ENCODE measurements around the gene QRICH1. TPM values are rescaled to one million over a fixed set of nuclear protein-coding genes. Genes with fewer than 3 reads are reported as not detected.

The QRICH1 gene
- total RNA-seq, 1 experiment from 2014 or later: 63.7 TPM

- no peak for DNase-seq (ENCODE audit: extremely low read depth, low read depth)
Observed at GRCh38 chr3:49004352-49005302, 89.2 kb downstream of the QRICH1 start.

DNA sequence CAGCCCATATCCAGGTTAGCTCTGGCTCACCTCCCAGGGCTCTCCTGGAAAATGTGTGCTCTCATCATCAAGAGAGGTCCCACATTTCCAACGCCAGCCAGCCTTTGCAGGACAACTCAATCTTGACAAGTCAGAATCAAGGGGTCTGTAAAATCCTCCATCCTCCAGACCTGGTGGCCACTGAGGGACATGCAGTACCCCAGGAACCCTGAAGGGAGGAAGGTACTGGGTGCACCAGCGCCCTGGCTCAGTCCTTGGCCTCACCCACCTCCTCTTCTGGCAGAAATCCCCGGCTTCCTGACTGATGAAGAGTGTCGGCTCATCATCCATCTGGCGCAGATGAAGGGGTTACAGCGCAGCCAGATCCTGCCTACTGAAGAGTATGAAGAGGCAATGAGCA, 92.7 kb downstream of the QRICH1 start:
- DNase-seq (ENCODE audit: extremely low read depth, low read depth): no peak

GRCh38 chr3:48999085-48999858, 94.6 kb downstream of the QRICH1 start:
- DNase-seq (ENCODE audit: extremely low read depth, low read depth): no peak

GRCh38 chr3:48997714-48998637, 95.9 kb downstream of the QRICH1 start:
- no peak for DNase-seq (ENCODE audit: extremely low read depth, low read depth)

DNA sequence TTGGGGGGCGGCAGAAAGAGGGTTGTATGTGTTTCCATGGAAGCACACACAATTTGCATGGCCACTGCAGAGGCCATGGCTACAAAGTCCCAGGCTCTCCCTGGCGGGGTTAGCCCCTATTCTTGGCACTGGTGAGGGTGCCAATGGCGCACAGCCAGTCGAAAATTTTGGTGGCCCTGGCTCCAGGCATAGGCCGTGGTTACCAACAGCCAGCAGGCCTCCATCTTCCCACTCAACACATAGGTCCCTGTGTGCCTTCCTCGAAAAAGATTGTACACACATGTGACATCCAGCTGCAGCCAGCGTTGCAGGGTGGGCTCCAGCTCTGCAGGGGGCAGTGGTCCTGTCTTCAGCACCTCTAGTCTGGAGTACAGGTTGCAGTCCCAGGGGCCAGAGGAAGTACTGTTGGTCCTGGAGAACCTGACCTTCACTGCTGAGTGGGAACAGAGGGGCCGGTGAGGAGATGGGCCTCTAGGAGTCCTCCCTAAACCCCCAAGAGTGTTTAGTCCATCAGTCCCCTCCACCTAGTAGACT, 96.7 kb downstream of the QRICH1 start:
- DNase-seq (ENCODE audit: extremely low read depth, low read depth): no peak

DNA sequence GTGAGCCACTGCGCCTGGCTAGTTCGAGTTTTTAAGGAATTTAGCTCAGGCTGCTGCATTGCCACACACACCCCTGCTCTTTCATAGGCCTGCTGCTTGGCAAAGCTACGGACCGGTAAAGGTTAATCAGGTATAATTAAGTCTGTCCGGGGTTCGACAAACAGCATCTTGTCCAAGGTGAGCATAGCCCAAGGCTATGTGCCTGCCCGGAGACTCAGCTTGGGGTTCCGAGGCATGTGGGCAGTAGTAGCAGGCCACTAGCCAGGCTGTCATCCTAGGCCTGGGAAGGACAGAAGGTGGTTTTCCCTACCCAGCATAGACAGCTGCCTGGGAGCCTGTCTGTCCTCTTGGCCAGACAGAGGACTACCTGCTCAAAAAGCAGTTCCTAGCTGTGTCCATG, 97.2 kb downstream of the QRICH1 start:
- no peak for DNase-seq (ENCODE audit: extremely low read depth, low read depth)

GRCh38 chr3:48993834-48994233, 100.0 kb downstream of the QRICH1 start:
- no peak for DNase-seq (ENCODE audit: extremely low read depth, low read depth)

DNA sequence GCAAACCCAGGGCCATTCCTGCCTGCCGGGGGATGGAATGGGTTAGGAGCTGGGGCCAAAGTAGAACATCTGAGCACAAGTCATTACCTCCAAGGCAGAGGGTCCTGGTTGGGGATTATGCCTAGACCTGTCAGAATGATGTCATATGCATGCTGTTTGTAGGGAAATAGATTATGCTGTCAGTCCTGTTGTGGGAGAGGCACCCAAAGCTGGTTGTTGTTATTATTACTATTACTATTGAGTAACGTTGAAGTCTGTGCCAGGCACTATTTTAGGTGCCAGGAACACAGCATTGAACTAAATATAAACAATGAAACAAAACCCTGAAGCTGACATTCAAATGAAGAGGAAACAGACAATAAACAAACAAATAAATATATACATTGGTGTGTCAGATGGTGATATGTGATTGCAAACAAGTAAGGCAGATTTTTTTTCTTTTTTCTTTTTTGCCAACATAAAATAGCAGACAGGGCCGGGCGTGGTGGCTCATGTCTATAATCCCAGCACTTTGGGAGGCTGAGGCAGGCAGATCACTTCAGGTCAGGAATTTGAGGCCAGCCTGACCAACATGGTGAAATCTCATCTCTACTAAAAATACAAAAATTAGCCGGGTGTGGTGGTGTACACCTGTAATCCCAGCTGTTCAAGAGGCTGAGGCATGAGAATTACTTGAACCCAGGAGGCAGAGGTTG, 101.9 kb downstream of the QRICH1 start:
- no peak for DNase-seq (ENCODE audit: extremely low read depth, low read depth)

- DNase-seq (ENCODE audit: extremely low read depth, low read depth): no peak
Observed at GRCh38 chr3:48990636-48991469, 103.0 kb downstream of the QRICH1 start.

GRCh38 chr3:48989796-48990635, 103.9 kb downstream of the QRICH1 start, which contains the start of gene P4HTM:
P4HTM (plus strand) TSS chr3:48990241; CDS start chr3:48990257, 16 bp downstream.
- DNase-seq (ENCODE audit: extremely low read depth, low read depth): peak; percentile 72

GRCh38 chr3:48989126-48989795, 104.6 kb downstream of the QRICH1 start:
- no peak for DNase-seq (ENCODE audit: extremely low read depth, low read depth)

DNA sequence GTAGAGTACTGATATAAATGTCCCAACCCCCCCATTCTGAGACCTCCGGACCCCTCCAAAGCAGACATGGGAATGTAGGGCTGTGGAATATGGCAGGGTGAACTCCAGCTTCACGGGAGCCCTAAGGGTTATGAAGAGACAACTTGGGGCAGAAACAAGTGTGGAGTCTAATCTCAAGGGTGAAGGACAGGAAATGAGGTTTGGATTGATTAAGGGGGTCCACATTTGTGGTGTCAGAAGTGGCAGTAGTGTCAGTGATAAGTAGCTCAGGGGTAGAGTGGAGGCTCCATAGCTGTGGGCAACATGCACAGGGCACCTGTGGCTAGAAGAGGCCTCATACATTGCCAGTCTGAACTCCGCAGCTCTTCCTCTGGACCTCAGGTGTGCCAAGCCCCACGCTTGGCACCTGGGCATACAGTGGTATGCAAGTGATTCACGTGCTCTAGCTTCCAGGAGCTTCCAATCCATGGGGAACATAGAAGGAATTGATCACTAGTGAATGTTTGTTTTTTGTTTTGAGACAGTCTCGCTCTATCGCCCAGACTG, 108.0 kb downstream of the QRICH1 start:
- DNase-seq (ENCODE audit: extremely low read depth, low read depth): no peak

- no peak for DNase-seq (ENCODE audit: extremely low read depth, low read depth)
Observed at GRCh38 chr3:48984663-48985062, 109.2 kb downstream of the QRICH1 start.

DNA sequence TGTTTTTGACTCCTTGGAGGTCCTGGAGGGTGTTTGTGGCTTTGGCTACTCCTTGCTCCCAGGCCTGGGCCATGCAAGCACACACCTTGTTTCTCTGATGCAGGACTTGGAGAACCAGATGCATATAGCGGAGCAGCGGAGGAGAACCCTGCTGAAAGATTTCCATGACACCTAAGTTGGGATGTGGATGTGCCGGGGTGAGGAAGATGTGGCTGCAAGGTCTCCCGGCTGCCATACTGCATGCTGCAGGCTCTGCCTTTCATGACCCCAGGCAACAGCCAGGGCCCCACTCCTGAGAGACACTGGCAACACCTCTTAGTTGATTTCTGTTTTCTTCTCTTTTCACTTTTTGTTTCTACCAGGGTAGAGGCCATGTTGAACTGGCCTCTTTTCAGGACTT, 110.8 kb downstream of the QRICH1 start:
- no peak for DNase-seq (ENCODE audit: extremely low read depth, low read depth)

GRCh38 chr3:48982686-48983085, 111.2 kb downstream of the QRICH1 start:
- DNase-seq (ENCODE audit: extremely low read depth, low read depth): no peak

DNA sequence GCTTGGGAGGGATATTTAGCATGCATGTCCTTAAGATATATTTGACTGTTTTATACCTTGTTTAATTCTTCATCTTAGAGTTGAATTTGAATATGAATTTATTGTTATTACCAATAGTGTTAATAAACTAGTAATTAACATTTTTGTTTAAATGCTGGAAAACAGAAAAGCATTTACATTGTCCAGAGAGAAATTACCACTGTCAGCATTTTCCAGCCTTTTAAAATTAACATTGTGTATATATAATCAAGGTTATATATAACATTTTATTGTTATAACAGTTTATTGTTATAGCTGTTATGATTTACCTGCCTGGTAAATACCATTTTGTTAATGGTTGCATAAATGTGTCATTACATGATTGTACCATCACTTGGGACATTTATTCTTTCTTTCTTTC, 111.9 kb downstream of the QRICH1 start:
- DNase-seq (ENCODE audit: extremely low read depth, low read depth): no peak

DNA sequence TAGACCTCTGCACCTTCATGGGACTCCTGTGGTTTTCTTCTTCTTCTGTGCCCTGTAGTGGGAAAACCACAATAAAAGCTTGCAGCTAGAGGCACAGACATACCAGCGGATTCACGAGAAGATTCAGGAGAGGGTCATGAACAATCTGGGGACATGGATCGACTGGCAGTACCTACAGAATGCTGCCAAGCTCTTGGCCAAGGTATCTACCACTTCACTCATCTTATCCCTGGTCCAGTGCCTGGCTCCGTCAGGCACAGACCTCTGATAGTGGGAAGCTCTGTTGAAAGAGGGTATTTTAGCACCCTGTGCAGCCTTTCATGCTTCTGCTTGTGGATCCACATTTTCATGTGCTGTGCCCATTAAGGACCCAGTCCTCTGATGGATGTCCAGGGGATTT, 113.6 kb downstream of the QRICH1 start:
- no peak for DNase-seq (ENCODE audit: extremely low read depth, low read depth)
